ENCODE data around the gene PPP1R14B. TPM values are rescaled to one million over a fixed set of nuclear protein-coding genes. Genes with fewer than 3 reads are reported as not detected.
"Not testable (repeated sequence)": the region's sequence is repeated elsewhere in the genome, so short reads cannot be mapped to it uniquely, and the experiment has no call there.

Gene PPP1R14B
- total RNA-seq, 4 donors from 2014 or later: 78.7 to 101 (median 99.0) TPM

GRCh38 chr11:64248578-64248977 lies 1.8 kb upstream of the PPP1R14B start:
- TF ChIP-seq POLR2A (IDR thresholded peaks at IDR 0.05): no peak
- TF ChIP-seq CTCF (IDR thresholded peaks at IDR 0.05): no peak
- H3K27me3 ChIP-seq: no peaks in the 10 kb centered on the region
- no peak for DNase-seq
- no peak overlapping the region for H3K4me3 ChIP-seq
- peaks cover 0 to 7% (median 0%) of the 10 kb centered on the region in 3 donors for H3K36me3 ChIP-seq
- peaks cover 0 to 64% (median 23%) of the 10 kb centered on the region in 4 donors for H3K4me1 ChIP-seq
- H3K27ac ChIP-seq: peak overlapping the region in 1 of 4 donors; percentile 96
- no peaks in the 10 kb centered on the region for H3K9me3 ChIP-seq

- Histone ChIP-seq H3K4me1 (peaks cover 0 to 64% (median 20%) of the 10 kb centered on the region in 4 donors), H3K27ac (peak overlapping the region; percentile 75 to 96 (median 90)), H3K27me3 (no peaks in the 10 kb centered on the region), H3K9me3 (no peaks in the 10 kb centered on the region), H3K36me3 (peaks cover 0 to 7% (median 0%) of the 10 kb centered on the region in 3 donors), H3K4me3 (peak overlapping the region; percentile 48 to 82 (median 67))
- no peak for DNase-seq
- no peak for TF ChIP-seq POLR2A (IDR thresholded peaks at IDR 0.05)
- TF ChIP-seq CTCF (IDR thresholded peaks at IDR 0.05): peak in 1 of 6 experiments; percentile 0
Observed at GRCh38 chr11:64247729-64248531, 1.2 kb upstream of the PPP1R14B start.

- peaks cover 0 to 69% (median 20%) of the 10 kb centered on the region in 4 donors for H3K4me1 ChIP-seq
- H3K27ac ChIP-seq: peak overlapping the region; percentile 87 to 96 (median 90)
- not testable (repeated sequence) for H3K36me3 ChIP-seq, H3K27me3 ChIP-seq, H3K9me3 ChIP-seq, DNase-seq
- peak overlapping the region; percentile 48 to 82 (median 67) for H3K4me3 ChIP-seq
Observed at GRCh38 chr11:64246621-64246870, 197 bp downstream of the PPP1R14B start.

GRCh38 chr11:64245797-64246620 lies 734 bp downstream of the PPP1R14B start:
- Histone ChIP-seq H3K4me1 (peaks cover 0 to 68% (median 20%) of the 10 kb centered on the region in 4 donors), H3K9me3 (no peaks in the 10 kb centered on the region), H3K27ac (peak overlapping the region; percentile 87 to 96 (median 90)), H3K27me3 (no peaks in the 10 kb centered on the region), H3K4me3 (peak overlapping the region; percentile 48 to 82 (median 67)), H3K36me3 (peaks cover 0 to 7% (median 0%) of the 10 kb centered on the region in 3 donors)
- peak; percentile 59 to 84 (median 84) for DNase-seq
- peak; percentile 62 to 71 for TF ChIP-seq POLR2A (IDR thresholded peaks at IDR 0.05)
- no peak for TF ChIP-seq CTCF (IDR thresholded peaks at IDR 0.05)

GRCh38 chr11:64245401-64245796 lies 1.3 kb downstream of the PPP1R14B start:
- TF ChIP-seq CTCF (IDR thresholded peaks at IDR 0.05) (no peak), POLR2A (IDR thresholded peaks at IDR 0.05) (no peak)
- Histone ChIP-seq H3K4me3 (peak overlapping the region; percentile 48 to 82 (median 67)), H3K4me1 (peaks cover 0 to 62% (median 19%) of the 10 kb centered on the region in 4 donors), H3K9me3 (no peaks in the 10 kb centered on the region), H3K27me3 (no peaks in the 10 kb centered on the region), H3K27ac (peak overlapping the region; percentile 87 to 96 (median 90)), H3K36me3 (peaks cover 0 to 7% (median 0%) of the 10 kb centered on the region in 3 donors)
- DNase-seq: peak; percentile 66 to 87 (median 82)

Data from Peyer's patch (tissue), 4 donors.